ENCODE results near the gene NAA40.

Gene NAA40

DNA sequence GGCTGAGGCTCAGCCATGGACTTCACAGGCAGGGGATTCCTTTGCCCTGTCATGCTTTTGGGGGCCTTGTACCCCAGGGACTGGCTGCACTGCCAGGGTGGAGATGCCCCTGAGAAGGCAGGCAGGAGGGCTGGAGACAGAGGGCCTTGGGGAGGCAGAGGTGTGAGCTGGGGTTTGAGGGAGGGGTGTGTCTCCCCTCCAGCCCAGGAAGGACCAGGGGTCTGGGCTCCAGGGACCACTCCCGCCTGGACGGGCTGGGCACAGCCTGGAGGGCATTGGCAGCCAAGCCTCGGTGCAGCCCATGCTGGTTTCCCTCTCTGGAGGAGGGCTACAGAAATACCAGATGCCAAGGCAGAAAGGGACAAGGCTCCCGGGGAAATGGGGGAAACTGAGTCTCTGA, 66.9 kb downstream of the NAA40 start:
- FAIRE-seq (no peak), DNase-seq (ENCODE audit: insufficient read length, low spot score) (no peak)
- TF ChIP-seq, protein P1, sequence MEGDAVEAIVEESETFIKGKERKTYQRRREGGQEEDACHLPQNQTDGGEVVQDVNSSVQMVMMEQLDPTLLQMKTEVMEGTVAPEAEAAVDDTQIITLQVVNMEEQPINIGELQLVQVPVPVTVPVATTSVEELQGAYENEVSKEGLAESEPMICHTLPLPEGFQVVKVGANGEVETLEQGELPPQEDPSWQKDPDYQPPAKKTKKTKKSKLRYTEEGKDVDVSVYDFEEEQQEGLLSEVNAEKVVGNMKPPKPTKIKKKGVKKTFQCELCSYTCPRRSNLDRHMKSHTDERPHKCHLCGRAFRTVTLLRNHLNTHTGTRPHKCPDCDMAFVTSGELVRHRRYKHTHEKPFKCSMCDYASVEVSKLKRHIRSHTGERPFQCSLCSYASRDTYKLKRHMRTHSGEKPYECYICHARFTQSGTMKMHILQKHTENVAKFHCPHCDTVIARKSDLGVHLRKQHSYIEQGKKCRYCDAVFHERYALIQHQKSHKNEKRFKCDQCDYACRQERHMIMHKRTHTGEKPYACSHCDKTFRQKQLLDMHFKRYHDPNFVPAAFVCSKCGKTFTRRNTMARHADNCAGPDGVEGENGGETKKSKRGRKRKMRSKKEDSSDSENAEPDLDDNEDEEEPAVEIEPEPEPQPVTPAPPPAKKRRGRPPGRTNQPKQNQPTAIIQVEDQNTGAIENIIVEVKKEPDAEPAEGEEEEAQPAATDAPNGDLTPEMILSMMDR (IDR thresholded peaks at IDR 0.05; ENCODE audit: insufficient read depth, missing control alignments): no peak

- DNase-seq (ENCODE audit: insufficient read length, low spot score) (no peak), FAIRE-seq (no peak)
- TF ChIP-seq, protein P1 (IDR thresholded peaks at IDR 0.05; ENCODE audit: insufficient read depth, missing control alignments): no peak
These were observed 67.6 kb downstream of the NAA40 start for GRCh38 chr11:64006398-64006797.

All from D721Med (cell line).